Activated naive CD4-positive, alpha-beta T cell treated with Interleukin-2 at 50 U/mL for 16 hours (primary cell): ENCODE measurements around the gene C7.

Experiments used
- DNase-seq: peaks from one replicate; pipeline ENCODE4 v3.0.0-alpha.2; 2020

The C7 gene

DNA sequence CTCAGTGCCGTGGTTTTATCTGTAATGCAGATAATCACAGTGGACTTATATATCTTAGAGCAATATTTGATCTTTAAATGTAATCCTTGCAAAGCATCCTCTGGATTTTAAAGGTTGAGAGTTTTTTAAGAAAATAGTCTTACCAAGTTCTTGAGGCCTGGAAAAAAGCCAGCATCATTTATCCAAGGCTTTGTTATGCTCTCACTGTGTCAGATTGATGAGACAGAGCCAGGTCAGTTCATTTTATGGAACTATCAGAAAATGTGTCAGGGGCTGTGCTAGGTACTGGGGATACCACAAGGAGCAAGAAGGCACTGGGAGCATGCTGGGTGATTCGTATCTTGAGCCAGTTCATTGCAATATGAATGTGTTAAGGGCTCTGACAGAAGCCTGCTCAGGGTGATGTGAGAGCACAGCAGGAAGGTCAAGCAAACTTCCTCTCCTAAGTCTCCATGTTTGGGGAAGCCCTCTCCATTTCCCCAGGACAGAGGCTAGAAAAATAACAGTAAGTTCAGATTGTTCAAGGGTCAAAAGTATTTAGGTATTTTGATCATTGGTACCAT, 19.7 kb downstream of the C7 start:
- no peak for DNase-seq

DNA sequence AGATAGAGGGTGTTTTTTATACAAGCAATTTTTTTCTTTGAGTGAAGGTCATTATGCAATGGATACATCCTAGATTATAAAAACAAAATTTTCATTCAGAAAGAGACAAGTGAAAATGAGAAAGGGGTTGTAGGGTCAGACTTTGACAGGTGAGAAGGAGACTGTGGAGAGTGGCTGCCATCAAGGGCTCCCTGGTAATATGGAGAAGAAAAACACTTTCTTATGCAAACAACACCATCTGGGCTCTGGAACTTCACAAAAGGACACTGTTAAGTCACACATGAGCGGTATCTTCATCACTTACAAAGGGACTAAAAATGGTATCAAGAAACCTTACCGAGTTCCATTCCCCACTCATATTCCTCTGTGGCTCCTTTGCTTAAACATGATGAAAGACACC, 23.5 kb downstream of the C7 start:
- no peak for DNase-seq

- no peak for DNase-seq
Observed at GRCh38 chr5:40937075-40937474, 27.8 kb downstream of the C7 start.

- no peak for DNase-seq
Observed at GRCh38 chr5:40939753-40940152, 30.5 kb downstream of the C7 start.

DNA sequence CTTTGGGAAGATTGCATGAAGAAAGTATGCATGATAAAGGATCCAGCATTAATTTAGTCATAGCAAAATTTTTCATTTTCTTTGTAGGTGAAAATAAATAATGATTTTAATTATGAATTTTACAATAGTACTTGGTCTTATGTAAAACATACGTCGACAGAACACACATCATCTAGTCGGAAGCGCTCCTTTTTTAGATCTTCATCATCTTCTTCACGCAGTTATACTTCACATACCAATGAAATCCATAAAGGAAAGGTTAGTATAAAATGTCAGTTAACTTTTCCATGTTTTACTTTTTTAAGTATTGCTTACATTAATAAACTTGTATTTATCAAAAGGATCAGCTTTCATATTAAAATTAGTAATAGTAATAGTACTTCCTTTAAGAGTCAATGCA, 35.8 kb downstream of the C7 start:
- DNase-seq: no peak

DNA sequence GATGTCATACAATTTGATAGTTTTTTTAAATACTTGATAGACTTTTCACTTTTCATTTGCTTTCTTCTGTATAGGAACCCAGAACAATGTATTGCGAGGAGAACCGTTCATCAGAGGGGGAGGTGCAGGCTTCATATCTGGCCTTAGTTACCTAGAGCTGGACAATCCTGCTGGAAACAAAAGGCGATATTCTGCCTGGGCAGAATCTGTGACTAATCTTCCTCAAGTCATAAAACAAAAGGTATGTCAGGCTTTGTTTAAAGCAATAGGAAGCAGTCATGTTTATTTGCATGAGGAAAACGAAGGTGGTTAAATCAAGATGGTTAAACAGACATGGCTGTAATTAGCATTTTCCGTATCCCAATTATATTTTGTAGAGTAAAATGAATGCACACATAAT, 46.0 kb downstream of the C7 start:
- no peak for DNase-seq

DNA sequence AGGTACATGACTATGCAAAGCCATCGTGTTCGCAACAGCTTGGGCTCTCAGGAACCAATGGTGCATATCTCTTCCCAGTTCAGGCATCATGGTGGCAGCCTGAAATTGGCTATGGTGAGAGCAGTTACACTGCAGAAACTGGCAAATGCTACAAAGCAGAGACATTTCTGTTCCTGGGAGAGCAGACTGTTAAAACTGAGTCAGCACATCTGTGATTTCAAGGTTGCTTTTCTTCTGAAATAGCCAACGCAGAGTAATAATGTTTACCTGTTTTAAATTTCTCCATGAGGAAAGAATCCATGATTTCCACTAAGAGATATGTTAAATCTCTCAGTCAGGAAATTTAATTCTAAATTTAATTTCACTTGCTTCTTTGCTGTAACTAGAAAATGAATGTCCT, 47.8 kb downstream of the C7 start:
- no peak for DNase-seq

DNA sequence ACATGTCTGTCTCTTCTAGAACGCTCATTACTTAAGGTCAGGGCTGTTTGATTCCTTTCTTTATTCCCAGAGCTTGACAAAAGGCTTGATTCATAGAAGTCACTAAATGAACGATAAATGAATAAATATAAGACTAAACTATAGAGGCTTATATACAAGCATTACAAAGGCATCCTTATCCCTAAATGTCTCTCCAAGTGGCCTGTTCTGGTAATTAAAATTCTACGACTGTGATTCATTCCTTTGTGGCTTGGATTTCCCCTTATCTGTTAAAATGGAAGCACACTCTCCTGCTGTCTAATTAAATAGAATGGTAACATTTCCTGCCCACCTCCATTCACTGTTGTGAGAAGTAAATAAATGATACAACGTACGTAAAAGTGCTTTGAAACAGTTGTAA, 49.5 kb downstream of the C7 start:
- no peak for DNase-seq

DNA sequence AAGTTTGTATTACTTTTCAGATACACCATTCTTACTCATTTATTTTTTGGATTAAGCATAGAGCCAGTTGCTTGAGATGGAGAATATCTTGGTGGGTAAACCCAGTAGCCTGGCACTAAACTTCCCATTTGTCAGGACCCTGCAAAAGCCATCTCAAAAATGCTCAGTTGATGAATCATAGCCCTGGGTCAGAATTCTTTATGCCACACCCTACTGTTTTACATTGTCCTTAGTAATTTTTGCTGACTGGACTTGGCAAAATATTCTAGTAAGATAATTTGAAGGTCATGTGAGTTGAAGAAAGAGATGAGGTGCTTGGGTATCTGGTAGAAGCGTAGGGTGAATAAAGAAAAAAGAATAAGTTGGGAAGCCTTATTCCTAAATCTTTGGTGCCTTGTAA, 50.7 kb downstream of the C7 start:
- no peak for DNase-seq

- no peak for DNase-seq
Observed at GRCh38 chr5:40962207-40962955, 53.1 kb downstream of the C7 start.

DNA sequence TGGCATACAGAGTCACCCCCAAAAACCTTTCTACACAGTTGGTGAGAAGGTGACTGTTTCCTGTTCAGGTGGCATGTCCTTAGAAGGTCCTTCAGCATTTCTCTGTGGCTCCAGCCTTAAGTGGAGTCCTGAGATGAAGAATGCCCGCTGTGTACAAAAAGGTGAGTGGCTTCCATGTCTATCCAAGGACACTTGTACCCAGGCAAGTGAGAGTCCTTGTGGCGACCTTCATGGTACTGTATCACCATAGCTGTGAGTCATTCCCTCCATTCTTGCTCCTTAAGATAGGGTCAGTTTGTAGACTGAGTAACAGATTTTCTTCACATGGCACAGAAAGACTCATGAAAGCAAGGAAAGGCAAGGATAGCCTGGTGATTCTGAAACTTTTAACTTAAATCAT, 63.1 kb downstream of the C7 start:
- DNase-seq: no peak

- no peak for DNase-seq
Observed at GRCh38 chr5:40973364-40974004, 64.2 kb downstream of the C7 start.

DNA sequence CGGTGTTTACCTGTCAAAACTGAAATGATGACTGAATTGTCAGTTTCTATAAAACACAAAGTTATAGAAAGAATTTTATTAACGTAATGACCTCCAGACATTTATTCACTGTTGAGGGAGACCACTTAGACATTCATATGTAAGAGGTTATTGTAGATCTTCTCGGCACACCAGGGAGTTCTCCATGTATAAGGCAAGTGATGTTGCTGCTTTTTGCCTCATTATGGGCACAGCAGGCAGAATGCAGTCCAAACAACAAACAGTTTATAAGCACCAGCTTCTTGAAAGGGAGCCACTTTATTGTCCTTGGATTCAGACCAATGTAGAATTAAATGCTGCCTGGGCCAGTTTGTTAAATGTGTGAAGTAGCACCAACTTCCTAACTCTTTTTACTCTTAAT, 66.7 kb downstream of the C7 start:
- DNase-seq: no peak

GRCh38 chr5:40976836-40977235, 67.5 kb downstream of the C7 start:
- no peak for DNase-seq

- no peak for DNase-seq
Observed at GRCh38 chr5:40981420-40981819, 72.1 kb downstream of the C7 start.

GRCh38 chr5:40983781-40984180, 74.5 kb downstream of the C7 start:
- no peak for DNase-seq

DNA sequence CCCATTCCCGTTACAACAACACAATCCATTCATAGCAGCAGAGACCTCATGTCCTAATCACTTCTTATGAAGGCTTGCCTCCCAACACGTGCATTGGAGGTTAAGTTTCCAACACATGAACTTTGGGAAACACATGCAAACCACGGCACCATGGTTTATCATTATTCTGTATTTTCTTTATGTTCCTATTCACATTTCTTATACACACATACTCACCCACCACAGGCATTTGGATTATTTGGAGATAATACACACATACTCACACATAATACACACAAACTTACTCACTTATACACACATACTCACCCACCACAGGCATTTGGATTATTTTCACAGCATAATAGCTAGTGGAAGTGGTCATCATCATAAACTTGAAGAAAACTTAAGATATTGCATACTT, 75.6 kb downstream of the C7 start:
- DNase-seq: no peak

GRCh38 chr5:40985501-40985900, 76.2 kb downstream of the C7 start:
- DNase-seq: no peak

DNA sequence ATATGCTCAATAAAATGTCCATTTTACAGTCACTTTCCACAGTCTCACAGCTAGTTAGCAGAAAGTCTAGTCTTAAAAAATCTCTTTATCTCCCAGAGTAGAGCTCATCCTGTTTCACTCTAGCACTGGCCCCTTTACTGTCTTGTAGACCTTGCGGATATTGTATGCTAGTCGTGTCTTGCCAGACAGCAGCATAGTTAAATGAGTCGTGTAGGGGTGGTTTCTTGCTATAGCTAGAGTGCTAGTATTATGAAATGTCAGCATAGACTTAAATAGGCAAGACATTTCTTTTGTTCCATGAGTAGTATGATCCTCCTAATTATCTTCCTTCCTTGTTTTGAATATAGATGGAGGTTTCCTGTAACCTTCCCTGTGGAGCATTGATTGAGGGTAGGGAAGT, 77.4 kb downstream of the C7 start:
- no peak for DNase-seq

DNA sequence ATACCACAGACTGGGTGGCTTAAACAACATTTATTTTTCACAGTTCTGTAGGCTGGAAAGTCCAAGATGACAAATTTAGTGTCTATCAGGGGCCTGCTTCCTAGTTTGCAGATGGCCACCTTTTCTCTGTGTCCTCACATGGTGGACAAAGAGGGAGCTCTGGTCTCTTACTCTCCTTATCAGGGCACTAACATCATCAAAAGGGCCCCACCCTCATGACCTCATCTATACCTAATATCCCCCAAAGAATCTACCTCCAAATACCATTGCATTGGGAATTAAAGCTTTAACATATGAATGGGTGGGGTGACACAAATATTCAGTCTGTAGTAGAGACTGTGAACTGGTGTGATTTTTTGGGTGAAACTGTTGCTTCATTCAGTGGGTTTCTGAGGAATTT, 78.1 kb downstream of the C7 start:
- DNase-seq: no peak

GRCh38 chr5:40988746-40989510, 79.6 kb downstream of the C7 start:
- DNase-seq: no peak

DNA sequence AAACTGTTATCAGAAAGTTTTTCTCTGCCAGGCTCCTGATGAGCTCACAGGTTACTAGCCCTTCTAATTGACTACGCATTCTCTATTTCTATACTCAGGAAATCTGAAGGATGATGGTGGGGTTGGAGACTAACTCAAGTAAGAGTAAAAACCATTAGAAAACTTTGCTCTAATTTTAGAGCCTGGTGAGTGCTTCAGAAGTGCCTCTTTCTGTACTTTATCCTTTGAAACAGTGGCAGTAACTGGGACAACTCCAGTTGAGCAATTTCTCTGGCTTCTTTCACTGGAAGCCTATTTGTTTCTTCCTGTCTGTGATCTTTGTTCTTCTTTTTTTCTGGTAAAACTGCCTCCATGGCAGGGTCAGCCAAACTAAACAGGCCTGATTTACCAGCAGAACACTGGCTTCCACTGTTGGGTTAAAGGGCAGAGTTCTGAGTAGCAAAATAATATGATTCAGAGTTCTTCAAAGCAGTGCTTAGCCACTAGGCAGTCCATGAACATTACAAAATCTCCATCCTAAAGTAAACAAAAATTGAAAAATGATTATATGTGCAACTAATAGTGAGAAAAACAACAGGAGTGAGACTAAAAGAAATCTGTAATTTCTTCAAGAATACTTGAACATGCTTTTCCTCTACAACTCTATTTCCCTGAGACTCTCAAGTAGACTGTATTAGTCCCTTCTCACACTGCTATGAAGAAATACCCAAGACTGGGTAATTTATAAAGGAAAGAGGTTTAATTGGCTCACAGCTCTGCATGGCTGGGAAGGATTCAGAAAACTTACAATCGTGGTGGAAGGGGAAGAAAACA, 82.1 kb downstream of the C7 start:
- no peak for DNase-seq

DNA sequence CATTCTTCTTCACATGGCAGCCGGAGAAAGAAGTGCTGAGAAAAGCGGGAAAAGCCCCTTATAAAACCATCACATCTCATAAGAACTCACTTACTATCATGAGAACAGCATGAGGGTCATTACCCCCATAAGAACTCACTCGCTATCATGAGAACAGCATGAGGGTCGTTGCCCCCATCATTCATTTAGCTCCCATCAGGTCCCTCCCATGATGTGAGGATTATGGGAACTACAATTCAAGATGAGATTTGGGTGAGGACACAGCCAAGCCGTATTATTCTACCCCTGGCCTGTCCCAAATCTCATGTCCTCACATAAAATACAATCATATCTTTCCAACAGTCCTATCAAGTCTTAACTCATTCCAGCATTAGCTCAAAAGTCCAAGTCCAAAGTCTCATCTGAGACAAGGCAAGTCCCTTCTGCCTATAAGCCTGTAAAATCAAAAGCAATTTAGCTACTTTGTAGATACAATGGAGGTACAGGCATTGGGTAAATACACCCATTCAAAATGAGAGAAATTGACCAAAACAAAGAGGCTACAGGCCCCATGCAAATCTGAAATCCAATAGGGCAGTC, 82.8 kb downstream of the C7 start:
- DNase-seq: no peak
